Muscle of leg (tissue), 11 donors: ENCODE data around the gene CDK9. TPM values are rescaled to one million over a fixed set of nuclear protein-coding genes. Genes with fewer than 3 reads are reported as not detected.
"Not testable (repeated sequence)": the region's sequence is repeated elsewhere in the genome, so short reads cannot be mapped to it uniquely, and the experiment has no call there.

Experiments
- DNase-seq: peaks from one replicate; pipeline ENCODE4 v3.0.0; 2013
- H3K27ac ChIP-seq: one replicate; pipeline ENCODE4 v1.5.1; 2013; ENCODE audit warnings: mild to moderate bottlenecking, low read length, control low read depth
- H3K27me3 ChIP-seq: one replicate; pipeline ENCODE4 v1.6.1; 2013; ENCODE audit warnings: low read length; ENCODE audit not compliant: control insufficient read depth, insufficient read depth
- H3K36me3 ChIP-seq: one replicate; pipeline ENCODE4 v1.6.1; 2013; ENCODE audit warnings: low read length; ENCODE audit not compliant: control insufficient read depth, insufficient read depth
- H3K4me1 ChIP-seq: one replicate; pipeline ENCODE4 v1.6.1; 2013; ENCODE audit warnings: low read length; ENCODE audit not compliant: control insufficient read depth, insufficient read depth
- H3K4me3 ChIP-seq: one replicate; pipeline ENCODE4 v1.5.1; 2013; ENCODE audit warnings: low read length, control low read depth
- H3K9me3 ChIP-seq: replicated peaks from 2 replicates; pipeline ENCODE4 v1.6.1; 2013; ENCODE audit warnings: low read depth, low read length; ENCODE audit not compliant: control insufficient read depth
- WGBS: methylation state at CpG from one replicate; pipeline ENCODE4 v1.1.5; 2013; ENCODE audit warnings: missing lambda C conversion rate; ENCODE audit not compliant: insufficient coverage; 5-methylcytosine and 5-hydroxymethylcytosine counted together
- polyA plus RNA-seq, 8 donors: library from polyadenylated mRNA; unstranded; fragments of 120-200 nt; gene quantifications; one replicate each; pipeline versions ENCODE4 v1.2.1 to v1.2.3, GENCODE V29; 2013; ENCODE audit warnings: inconsistent platforms in 1 of 8, low replicate concordance in 1 of 8; ENCODE audit not compliant: insufficient read length in 8 of 8, insufficient read depth in 1 of 8
- total RNA-seq: library from RNA; stranded (reverse); fragments of 120-200 nt; gene quantifications from one replicate; pipeline ENCODE4 v1.2.4, GENCODE V29; 2013

CDK9 gene
- total and polyA plus RNA-seq, 9 donors: 28.4 to 60.5 (median 51.0) TPM

DNA sequence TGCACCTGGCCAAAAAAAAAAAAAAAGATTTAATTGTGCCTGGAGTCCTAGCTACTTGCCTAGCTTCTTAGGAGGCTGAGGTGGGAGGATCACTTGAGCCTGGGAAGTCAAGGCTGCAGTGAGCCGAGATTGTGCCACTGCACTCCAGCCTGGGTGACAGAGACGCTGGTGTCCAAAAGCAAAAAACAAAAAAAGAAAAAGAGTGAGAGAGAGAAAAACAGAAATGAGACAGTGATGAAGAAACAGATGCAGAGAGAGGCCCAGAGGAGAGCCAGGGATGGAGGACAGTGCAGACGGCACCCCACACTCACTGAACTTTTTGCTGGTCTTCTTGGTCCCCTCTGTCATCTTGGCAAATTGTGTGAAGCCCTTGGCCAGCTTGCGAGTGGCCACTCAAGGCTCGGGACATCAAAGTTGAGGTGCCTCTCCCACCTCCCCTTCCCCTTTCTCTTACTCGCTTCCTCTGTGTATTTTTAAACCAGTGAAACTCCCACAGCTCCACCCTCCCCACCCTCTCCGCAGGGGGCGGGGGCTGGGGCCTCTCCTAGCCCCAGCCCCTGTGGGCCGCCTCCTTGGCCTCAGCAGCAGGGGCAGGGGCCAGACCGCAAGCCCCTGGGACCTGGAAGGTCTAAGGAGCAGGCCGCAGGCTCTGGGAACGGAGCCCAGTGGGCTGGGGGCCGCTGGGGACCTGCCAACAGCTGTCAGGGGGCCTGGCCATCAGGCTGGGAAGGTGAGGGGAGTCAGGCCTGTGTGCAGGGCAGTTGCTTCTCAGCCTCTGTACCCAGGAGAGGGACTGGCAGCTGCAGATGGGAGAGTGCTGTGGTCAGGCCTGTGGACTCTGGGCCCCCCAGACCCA is 7.3 kb upstream of the CDK9 start, which contains the start of gene SH2D3C:
SH2D3C (minus strand) TSS at position 387 of the 856 bp plus-strand sequence; CDS start at position 348, 39 bp downstream.
- no peaks in the 10 kb centered on the region for H3K9me3 ChIP-seq
- H3K27ac ChIP-seq: peak within 1 kb of the TSS; percentile 87
- peaks cover 5% of the 10 kb centered on the region for H3K36me3 ChIP-seq
- DNase-seq: peak; percentile 70
- peaks cover 49% of the 10 kb centered on the region for H3K4me1 ChIP-seq
- no peaks in the 10 kb centered on the region for H3K27me3 ChIP-seq
- H3K4me3 ChIP-seq: peak within 1 kb of the TSS; percentile 38
- WGBS: 17% methylated on average over 11 of the region's 13 CpGs

DNA sequence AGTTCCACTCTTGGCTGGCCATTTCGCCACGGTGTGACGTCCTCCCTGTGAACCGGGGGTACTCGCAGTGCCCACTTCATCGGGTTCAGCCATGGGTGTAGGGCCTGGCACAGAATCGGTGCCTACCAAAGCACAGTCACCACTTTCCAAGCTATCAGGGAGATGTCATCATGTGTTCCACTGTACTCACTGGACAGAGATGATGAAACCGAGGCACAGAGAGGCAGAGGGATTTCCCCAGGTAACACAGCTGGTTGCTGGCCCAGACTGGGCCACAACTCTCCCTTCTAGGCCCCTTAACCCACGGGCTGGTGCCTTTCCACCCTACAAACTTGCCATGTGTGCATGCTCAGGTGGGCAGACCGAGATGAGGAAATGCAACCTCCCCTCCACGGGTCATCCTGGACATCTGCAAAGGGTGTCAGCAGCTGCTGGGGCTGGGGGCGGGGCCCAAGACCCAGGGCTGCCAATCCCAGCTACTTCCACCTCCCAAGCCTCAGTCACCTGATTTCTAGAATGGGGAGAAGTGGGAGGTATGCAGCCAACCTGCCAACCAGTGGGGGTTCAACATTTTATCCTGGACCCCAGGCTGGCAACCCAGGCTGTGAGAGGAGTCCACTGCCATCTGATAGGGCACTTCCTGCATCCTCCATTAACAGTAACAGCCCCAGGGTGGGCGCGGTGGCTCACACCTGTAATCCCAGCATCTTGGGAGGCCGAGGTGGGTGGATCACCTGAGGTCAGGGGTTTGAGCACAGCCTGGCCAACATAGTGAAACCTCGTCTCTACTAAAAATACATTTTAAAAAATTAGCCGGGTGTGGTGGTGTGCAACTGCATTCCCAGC is 6.5 kb upstream of the CDK9 start:
- Histone ChIP-seq H3K27ac (peak overlapping the region; percentile 87), H3K27me3 (no peaks in the 10 kb centered on the region), H3K4me3 (no peak overlapping the region), H3K9me3 (no peaks in the 10 kb centered on the region), H3K36me3 (no peaks in the 10 kb centered on the region), H3K4me1 (peaks cover 55% of the 10 kb centered on the region)
- WGBS: 56% methylated on average over 8 of the region's 17 CpGs
- peak; percentile 43 for DNase-seq

DNA sequence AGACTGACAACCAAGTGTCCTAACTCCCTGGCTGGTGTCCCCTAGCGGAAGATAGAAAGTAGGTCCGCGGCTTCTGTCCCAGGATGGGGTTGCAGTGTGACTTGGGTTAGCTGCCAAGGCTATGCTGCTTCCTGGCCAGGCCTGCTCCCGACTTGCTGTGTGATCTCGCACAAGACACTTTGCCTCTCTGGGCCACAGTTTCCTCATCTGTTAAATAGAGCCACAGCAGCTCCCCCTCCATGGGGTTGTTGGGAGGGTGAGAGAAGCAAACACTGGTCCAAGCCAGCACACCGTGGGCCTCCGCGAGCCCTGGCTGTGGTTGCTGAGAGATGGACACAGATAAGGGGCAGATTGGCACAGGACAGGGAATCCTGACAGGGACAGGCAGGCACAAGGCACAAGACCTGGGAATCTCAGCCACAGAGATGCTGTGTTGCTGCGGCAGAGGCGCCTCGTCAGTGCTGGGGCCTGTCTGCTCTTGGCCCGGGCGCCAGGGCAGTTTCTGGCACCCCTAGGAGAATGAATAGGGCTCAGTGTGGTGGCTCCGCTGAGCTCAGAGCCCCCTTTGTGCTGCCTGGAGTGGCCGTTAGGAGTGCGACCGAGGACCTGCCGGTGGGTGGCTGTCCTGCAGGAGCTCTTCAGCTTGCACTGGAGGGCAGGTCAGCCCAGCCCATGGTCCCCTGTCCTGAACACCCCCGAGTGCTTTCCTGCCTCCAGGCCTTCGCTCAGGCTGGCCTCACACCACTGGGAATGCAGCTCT is 5.5 kb upstream of the CDK9 start:
- DNase-seq: no peak
- Histone ChIP-seq H3K9me3 (no peaks in the 10 kb centered on the region), H3K4me3 (no peak overlapping the region), H3K4me1 (peaks cover 60% of the 10 kb centered on the region), H3K27ac (no peak overlapping the region), H3K36me3 (no peaks in the 10 kb centered on the region), H3K27me3 (no peaks in the 10 kb centered on the region)
- WGBS: 78% methylated on average over 15 of the region's 20 CpGs

DNA sequence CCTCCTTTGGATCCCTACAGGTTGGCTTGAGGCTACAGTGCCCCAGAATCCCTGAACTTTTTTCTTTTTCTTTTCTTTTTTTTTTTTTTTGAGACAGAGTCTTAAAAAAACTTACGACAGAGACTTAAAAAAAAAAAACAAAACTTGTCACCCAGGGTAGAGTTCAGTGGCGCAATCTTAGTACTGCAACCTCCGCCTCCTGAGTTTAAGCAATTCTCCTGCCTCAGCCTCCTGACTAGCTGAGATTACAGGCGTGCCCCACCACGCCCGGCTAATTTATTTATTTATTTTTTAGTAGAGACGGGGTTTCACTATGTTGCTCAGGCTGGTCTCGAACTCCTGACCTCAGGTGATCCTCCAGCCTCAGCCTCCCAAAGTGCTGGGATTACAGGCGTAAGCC is 4.9 kb upstream of the CDK9 start:
- DNase-seq, H3K36me3 ChIP-seq, H3K27ac ChIP-seq, H3K4me3 ChIP-seq, H3K27me3 ChIP-seq, H3K9me3 ChIP-seq: not testable (repeated sequence)
- peaks cover 60% of the 10 kb centered on the region for H3K4me1 ChIP-seq
- 89% methylated on average over 3 of the region's 9 CpGs for WGBS

DNA sequence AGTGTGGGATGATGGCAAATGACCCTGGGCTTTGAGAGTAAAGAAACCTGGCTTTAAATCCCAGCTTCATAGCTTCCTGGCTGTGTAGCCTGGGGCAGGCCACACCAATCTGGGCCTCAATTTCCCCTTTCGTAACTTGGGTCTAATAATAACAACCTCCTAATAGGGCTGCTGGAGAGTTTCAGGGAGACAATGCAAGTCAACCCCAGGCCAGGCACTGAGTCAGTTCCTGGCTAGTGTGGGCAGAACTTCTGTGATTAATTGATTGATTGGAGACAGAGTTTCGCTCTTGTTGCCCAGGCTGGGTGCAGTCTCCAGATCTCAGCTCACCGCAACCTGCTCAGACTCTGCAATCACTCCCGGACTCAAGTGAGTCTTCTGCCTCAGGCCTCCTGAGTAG is 4.0 kb upstream of the CDK9 start:
- Histone ChIP-seq H3K4me3 (no peak overlapping the region), H3K36me3 (no peaks in the 10 kb centered on the region), H3K9me3 (no peaks in the 10 kb centered on the region), H3K27ac (no peak overlapping the region), H3K4me1 (peaks cover 56% of the 10 kb centered on the region), H3K27me3 (no peaks in the 10 kb centered on the region)
- 100% methylated on average over 2 of the region's 4 CpGs for WGBS
- DNase-seq: no peak

DNA sequence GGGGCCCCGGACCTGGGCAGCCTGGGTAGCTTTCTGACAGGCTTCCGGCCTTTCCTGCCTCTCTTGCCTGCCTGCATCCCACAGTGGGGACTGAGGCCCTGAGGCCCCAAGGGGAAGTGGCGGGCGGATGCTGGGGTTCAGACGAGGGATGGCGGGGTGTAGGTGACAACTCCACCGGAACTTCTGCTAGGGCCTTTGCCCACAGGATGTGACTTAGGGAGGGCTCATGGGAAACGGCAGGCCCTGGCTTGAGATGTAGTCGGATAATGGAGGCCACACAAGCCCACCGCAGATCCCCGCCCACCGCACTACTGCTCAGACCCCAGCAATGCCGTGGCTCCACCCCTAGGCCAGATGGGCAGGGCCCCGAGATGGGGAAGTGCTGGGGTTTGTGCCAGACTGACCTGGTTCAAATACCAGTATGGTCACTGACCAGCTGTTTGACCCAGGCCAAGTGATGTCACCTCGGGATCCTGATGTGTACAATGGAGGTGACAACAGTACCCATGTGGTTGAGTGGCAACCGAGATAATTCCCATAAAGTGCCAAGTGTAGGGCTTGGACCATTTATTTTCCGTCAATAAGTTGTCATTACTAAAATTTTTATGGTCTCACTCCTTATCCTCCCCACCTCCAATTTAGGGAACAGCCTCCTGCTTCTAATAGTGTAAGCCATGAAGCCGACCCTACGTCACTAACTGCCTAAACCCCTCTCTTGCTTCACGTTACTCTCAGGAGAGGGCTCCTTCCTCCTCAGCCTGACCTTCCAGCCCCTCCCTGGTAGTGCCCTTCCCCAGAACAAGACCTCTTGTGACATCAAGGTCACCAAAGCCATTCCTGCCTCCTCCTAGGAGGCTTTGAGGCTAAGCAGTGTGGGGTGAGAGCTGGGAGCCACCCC is 2.5 kb upstream of the CDK9 start:
- Histone ChIP-seq H3K27me3 (no peaks in the 10 kb centered on the region), H3K36me3 (peaks cover 15% of the 10 kb centered on the region), H3K27ac (peak overlapping the region; percentile 77), H3K4me3 (no peak overlapping the region), H3K4me1 (peaks cover 52% of the 10 kb centered on the region), H3K9me3 (no peaks in the 10 kb centered on the region)
- DNase-seq: peak; percentile 39
- 65% methylated on average over 11 of the region's 20 CpGs for WGBS

DNA sequence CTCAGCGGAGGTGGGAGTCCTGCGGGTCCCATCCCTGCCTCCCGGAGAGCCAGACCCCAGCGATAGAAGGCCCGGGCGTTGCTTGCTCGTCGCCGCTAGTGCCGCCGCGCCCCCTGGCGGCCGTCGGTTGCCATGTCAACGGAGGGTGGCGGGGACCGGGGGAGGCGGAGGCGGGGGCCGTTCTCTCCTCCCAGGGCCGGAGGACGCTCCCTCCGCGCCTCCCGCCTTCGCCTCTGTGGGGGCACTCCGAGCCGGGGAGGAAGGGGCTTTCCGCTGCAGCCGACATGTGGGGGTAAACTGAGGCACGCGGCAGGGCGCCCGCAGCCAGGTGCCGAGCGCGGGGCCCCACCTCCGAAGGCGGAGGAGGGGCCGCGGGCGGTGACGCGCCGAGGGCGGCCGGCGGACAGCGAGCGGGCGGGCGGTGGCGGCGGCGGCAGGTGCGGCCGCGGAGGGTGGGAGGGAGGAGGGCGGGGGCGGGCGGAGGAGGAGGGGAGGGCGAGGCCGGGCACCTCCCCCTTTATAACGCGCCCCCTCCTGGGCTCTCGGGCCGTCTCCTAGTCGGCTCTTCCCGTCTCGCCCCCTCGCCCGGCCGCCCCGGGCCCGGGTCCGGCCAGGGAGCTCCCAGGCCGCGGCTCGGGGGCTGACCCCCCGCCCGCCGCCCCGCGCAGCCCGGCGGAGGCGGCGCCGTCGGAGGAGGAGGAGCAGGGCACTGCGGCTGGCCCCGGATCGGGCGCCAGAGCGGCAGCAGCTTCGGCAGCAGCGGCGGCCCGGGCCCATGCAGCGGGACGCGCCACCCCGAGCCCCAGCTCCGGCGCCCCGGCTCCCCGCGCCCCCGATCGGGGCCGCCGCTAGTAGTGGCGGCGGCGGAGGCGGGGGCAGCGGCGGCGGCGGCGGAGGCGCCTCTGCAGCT is 556 bp upstream of the CDK9 start:
- Histone ChIP-seq H3K36me3 (peaks cover 34% of the 10 kb centered on the region), H3K27me3 (no peaks in the 10 kb centered on the region), H3K27ac (peak overlapping the region; percentile 95), H3K4me1 (peaks cover 33% of the 10 kb centered on the region), H3K4me3 (peak overlapping the region; percentile 72), H3K9me3 (no peaks in the 10 kb centered on the region)
- peak; percentile 94 for DNase-seq
- WGBS: under 1% methylated on average over 97 of the region's 123 CpGs

DNA sequence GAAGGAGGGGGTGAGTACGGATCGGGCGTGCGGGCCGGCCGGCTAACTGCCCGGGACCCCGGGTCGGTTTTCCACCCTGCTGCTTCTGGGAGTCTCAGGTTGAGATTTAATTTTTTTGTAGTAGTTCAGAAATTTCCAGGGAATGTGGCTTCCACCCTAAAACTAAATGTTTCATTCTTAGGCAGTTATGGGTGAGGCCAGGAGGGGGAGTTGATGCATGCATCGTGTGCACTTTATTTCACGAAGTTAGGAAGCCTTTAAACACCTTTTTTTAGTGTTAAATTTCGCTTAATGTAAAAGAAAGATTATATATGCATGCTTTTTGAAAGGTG is 905 bp downstream of the CDK9 start:
- DNase-seq: no peak
- no peaks in the 10 kb centered on the region for H3K9me3 ChIP-seq
- 2% methylated on average over 7 of the region's 12 CpGs for WGBS
- H3K4me1 ChIP-seq: peaks cover 30% of the 10 kb centered on the region
- peak overlapping the region; percentile 90 for H3K27ac ChIP-seq
- no peaks in the 10 kb centered on the region for H3K27me3 ChIP-seq
- peaks cover 48% of the 10 kb centered on the region for H3K36me3 ChIP-seq
- peak overlapping the region; percentile 99 for H3K4me3 ChIP-seq
